ENCODE data around the gene CEP290.

CEP290 gene, protein sequence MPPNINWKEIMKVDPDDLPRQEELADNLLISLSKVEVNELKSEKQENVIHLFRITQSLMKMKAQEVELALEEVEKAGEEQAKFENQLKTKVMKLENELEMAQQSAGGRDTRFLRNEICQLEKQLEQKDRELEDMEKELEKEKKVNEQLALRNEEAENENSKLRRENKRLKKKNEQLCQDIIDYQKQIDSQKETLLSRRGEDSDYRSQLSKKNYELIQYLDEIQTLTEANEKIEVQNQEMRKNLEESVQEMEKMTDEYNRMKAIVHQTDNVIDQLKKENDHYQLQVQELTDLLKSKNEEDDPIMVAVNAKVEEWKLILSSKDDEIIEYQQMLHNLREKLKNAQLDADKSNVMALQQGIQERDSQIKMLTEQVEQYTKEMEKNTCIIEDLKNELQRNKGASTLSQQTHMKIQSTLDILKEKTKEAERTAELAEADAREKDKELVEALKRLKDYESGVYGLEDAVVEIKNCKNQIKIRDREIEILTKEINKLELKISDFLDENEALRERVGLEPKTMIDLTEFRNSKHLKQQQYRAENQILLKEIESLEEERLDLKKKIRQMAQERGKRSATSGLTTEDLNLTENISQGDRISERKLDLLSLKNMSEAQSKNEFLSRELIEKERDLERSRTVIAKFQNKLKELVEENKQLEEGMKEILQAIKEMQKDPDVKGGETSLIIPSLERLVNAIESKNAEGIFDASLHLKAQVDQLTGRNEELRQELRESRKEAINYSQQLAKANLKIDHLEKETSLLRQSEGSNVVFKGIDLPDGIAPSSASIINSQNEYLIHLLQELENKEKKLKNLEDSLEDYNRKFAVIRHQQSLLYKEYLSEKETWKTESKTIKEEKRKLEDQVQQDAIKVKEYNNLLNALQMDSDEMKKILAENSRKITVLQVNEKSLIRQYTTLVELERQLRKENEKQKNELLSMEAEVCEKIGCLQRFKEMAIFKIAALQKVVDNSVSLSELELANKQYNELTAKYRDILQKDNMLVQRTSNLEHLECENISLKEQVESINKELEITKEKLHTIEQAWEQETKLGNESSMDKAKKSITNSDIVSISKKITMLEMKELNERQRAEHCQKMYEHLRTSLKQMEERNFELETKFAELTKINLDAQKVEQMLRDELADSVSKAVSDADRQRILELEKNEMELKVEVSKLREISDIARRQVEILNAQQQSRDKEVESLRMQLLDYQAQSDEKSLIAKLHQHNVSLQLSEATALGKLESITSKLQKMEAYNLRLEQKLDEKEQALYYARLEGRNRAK (N-terminal part only)

DNA sequence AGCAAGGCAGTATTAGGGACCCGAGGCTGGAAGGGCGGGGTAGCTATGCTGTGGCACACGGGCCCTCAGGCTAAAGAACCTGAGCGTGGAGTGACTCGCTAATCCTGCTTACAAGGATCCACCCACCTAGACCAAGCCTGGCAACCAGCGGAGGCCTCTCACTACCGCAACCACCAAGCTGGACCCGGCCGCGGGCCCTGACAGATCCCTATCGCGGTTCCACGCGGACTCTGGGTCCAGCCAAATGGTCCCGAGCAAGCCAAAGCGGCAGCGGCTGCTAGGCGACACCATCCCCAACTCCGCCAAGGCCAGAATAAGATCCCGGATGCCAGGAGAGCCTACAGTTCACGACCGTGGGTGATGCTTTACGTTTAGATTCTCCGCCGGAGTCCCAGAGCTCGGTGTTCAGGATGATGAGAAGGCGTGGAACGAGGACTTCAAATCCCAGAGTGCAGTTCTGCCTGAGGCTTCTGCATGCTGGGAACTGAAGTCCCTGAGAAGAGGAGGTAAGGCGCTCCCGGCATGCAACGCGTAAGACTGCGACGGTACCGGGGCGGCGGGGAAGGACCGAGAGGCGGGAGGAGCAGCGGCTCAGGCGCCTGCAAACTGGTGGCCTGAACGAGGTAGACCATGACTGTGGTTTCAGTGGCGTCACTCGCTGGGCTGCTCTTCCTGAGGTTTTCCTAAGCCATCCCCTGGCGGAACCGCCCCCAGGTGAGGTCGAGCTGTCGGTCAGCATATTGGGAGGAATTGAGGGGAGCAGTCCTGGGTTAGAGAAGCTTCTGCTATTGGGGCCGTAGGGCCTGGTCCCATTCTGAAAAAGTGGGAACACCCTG is at the start of gene CEP290, which contains the start of gene TMTC3:
TSS of gene CEP290 (minus strand) at position 315 of the 836 bp plus-strand sequence. CDS start 781 bp downstream, outside the sequence.
TSS of gene TMTC3 (plus strand) at position 534 of the 836 bp plus-strand sequence. CDS start 6,009 bp downstream, outside the sequence.
- peak; percentile 100 for DNase-seq (ENCODE audit: low spot score)

DNA sequence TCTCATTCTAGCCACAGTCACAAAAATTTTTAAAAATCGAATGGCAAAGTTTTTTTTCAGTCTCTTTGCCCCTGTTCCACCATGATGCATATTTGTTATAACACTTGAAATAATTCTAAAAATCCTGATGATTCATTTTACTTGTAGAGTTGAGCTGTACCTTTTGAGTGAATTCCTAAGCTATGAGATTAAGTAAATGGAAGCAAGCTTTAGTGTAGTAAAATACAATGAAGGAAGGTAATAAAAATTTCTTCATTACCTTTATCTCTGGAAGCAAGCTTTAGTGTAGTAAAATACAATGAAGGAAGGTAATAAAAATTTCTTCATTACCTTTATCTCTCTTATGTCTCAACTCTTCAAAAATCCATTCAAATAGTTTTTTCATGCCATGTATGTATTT is 46.3 kb upstream of the CEP290 start:
- peak; percentile 50 for DNase-seq (ENCODE audit: low spot score)

DNA sequence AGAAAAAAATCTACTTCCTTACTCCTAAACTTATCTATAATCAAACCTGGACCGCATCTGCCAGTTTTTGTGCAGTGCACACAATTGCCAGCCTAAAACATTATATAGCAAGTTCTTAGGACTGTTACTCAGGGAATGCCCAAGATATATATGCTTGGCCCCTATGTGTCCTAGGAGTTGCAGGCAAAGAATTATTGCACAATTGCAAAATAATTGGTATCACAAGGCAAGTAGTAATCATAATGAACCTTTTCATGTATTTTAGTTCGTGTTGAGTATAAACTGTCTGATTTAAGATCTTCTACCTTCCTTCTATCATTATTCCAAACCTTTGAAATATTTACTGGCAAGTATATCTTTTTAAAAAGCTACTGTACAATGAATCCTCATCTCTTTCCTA is 45.7 kb upstream of the CEP290 start:
- DNase-seq (ENCODE audit: low spot score) = no peak

DNA sequence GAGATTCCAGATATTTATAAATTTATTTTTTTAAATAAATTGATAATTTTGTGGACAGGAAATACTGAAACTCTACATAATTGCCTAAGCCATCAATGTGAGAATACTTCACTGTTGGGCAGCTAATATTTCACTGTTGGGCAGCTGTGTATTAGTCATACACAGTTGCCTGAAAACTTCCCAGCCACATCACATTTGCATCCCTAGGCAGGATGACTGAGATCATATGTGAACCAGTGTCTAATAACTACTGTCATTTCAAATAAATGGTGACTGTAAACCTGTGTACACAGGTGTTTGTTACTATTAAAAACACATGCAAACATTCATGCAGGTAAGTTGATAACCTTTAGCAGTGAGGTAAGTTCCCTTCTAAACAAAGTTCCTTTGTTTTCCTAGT is 44.1 kb upstream of the CEP290 start:
- DNase-seq (ENCODE audit: low spot score) = peak; percentile 79

DNA sequence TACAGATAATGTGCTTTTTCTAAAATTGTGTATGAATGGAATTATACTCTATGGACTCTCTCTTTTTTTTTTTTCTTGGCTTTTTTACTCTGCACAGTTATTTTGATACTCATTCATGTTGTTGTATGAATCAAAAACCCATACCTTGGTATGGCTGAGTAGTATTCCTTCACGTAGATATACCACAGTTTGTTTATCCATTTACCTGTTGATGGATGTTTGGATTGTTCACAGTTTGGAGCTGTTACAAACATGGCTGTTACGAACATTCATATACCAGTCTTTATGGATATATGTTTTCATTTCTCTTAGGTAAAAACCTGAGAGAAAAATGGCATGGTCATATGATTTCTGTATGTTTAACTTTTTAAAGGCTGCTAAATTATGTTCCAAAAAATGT is 43.4 kb upstream of the CEP290 start:
- DNase-seq (ENCODE audit: low spot score) = no peak

DNA sequence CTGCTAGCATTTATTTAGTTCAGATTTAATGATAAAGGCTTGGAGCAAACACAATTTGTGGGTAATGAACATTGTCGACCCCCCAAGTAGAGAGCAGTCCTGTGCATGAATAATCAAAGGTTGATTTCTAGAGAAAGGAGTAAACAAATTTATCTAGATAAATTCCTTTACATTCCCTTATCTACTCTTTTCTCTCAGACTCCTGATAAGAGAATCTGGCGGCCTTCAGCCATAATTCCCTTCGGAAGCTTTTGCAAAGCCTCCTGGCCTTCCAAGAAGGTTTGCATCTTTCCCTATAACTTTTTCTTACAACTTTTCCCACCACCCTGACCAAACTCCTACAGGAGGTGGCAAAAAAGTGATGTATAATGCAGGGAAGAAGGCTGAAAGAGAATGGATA is 42.3 kb upstream of the CEP290 start:
- DNase-seq (ENCODE audit: low spot score) = no peak

DNA sequence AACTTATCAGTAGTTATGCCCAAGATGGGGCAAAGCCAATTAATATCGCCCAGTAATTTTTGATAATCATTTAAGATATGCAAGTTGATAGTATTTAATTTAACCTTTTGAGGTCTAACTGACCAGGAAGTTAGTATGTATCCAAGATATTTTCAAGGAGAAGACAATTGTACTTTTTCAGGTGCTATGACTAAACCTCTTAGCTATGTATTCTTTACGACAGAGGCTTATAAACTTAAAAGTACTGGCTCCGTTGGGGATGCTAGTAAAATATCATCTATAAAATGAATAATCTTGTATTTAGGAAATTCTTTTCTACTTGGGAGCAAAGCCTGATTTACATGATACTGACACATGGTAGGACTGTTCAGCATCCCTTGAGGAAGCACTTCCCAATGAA is 40.5 kb upstream of the CEP290 start:
- DNase-seq (ENCODE audit: low spot score) = no peak

DNA sequence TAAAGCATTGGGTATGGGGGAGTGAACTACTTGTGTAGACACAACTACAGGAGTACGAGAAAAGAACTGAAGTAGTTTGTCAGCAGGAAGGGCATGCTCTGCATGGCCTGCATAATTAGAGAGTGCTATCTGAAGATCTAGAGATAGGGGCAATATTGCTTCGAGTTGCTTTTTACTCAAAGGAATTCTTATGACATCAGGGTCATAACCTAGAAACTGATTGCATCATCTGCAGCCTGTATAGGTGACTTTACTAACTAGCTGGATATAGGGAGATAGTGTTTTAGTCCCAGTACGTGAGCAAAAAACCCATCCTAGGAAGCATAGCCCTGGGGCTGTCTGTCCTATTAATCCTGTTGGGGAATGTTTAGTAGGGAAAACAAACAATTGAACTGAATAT is 40.0 kb upstream of the CEP290 start:
- DNase-seq (ENCODE audit: low spot score) = no peak

DNA sequence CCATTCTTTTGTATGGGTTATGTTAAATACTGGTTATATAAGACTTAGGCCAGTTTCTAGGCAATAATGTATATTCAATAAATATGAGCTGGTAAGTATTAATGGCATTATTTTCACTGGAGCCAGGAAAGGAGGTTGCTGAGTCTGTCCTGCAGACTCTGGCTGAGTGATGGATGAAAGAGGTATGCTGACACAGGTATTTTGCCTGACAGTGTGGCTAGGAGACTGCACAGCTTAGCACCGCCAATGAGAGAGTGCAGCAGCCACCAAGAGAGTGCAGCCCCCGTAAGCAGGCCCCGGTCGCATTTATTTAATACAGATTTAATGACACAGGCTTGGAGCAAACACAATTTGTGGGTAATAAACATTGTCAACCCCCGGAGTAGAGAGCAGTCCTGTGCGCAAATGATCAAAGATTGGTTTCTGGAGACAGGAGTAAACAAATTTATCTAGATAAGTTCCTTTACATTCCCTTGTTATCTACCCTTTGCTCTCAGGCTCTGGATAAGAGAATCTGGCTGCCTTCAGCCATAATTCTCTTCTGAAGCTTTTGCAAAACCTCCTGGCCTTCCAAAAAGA is 37.6 kb upstream of the CEP290 start:
- DNase-seq (ENCODE audit: low spot score) = no peak

DNA sequence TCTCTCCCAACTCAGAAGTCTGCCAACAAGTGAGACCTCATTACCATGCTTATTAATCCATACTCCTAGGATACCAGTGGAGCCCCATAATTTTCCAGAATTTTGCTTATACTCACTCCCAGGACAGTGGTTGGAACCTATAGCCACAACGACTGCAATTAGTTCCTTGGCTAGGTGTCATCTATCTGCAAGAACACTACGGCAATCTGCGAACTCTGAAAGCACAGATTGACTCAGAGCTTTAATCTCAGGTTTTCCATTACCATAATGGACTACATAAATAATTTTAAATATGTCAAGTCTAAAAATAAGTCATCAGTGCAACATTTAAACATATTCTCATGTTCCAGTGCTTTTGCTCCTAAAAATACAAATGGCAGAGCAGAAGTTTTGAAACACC is 33.7 kb upstream of the CEP290 start:
- DNase-seq (ENCODE audit: low spot score) = no peak

DNA sequence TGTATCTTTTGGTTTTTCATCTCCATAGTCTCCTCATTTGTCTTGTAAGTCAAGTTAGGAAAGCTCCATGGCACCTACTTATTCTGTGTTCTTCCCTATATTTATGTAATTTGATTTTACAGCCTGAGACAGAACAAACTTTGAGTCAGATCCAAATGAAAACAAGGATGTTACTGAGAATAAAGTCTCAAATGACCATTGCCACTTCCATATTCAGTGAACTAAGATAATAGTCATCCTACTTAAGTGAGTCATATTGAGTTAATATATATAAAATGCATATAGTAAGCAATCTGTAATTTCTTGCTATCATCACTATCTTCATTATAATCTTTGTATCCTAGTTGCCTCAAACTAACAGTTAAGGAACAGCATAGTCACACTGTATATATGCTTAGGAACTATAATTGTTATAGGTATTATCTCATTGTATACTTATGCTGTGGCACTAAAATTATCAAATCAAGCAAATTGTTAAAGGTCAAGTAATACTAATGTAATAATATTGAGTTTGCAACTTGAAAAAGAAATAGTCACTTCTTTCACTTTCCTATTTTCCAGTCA is 31.0 kb upstream of the CEP290 start:
- DNase-seq (ENCODE audit: low spot score) = peak; percentile 4

DNA sequence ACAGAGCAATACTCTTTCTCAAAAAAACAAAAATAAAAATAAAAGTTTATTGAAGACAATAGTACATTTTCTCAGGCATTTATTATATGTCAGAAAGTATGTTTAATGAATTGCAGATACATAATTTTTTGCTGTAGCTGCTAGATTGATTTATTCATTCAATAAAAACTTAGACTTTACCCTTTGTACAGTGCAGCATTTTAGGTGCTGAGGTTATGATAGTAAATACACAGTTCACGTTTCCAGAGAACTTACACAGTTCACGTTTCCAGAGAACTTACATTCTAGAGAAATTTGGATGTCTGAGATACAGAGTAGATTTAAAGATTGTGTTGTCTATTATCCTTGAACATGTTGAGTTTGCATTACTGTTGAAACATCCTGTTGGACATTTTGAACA is 25.5 kb upstream of the CEP290 start:
- no peak for DNase-seq (ENCODE audit: low spot score)

DNA sequence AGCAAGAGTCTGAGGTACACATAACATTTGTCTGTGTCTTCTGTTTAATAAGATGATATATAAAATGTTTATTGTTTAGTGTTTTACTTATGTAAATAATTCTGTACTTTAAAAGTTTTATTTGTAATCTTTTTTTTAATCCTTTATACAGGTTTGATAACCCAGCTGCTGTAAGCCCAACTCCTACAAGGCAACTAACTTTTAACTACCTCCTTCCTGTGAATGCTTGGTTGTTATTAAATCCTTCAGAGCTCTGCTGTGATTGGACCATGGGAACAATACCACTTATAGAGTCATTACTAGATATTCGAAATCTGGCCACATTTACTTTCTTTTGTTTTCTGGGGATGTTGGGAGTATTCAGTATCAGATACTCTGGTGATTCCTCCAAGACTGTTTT is 24.3 kb upstream of the CEP290 start:
- no peak for DNase-seq (ENCODE audit: low spot score)

DNA sequence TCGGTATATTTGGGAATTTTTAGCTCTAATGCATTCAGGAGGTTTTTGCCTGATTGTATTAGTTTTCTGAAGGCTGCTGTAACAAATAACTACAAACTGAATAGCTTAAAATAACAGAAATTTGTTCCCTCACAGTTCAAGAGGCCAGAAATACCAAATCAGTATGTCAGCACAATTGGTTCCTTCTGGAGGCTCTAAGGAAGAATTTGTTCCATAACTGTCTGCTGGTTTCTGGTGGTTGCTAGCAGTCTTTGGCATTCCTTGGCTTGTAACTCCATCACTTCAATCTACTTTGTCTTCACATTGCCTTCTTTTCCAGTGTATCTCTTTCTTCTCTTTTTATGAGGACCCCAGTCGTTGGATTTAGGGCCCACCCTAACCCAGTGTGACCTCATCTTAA is 21.5 kb upstream of the CEP290 start:
- no peak for DNase-seq (ENCODE audit: low spot score)

DNA sequence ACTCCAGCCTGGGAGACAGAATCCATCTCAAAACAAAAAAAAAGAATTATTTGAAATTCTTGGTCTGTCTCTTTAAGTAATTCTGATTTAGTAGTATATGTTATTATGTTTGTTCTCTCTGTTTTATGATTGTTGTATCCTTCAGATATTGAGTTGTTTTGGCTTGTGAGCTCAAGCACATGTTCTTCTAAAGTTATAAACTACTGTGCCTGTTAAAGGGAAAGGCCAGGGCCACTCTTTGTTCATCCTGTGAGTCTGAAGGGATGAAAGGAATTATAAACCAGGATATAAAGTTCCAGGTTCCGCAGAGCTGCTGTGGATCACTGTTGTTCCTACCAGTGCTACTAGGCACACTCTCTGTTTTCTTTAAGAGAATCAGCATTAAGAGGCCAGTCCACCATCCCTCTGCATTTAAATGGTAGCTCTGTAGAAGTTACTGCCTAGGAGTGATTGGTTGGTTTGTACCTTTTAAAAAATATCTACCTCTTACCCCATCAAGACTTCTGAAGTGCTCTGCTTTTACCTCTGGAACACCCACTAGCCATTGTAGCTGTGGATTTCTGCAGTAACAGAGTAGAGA is 14.3 kb upstream of the CEP290 start:
- DNase-seq (ENCODE audit: low spot score) = no peak

DNA sequence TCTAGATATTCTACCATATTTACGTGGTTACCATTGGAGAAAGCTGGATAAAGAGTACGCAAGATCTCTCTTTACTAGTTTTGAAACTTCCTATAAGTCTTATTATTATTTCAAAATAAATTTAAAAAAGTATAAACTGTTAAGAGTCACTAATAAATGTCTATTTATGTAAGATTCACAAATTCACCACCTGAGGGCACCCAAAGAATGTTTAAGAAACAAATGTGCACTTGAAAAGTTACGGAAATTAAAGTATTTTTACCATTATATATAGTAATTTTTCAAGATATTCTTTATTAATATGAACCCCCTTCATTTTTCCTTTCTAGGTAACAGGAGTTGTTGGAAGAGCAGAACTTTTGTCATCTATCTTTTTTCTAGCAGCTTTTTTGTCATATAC is 12.1 kb upstream of the CEP290 start:
- peak; percentile 52 for DNase-seq (ENCODE audit: low spot score)

DNA sequence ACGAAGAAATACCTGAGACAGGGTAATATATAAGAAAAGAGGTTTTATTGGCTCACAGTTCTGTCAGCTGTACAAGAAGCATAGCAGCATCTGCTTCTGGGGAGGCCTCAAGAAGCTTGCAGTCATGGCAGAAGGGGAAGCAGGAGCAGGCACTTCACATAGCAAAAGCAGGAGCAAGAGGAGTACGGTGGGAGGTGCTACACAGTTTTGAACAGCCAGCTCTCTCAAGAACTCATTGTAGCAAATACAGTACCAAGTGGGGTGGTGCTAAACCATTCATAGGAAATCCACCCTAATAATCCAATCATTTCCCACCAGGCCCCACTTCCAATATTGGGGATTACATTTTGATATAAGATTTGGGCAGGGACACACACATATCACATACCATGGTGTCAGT is 8.2 kb upstream of the CEP290 start:
- DNase-seq (ENCODE audit: low spot score) = no peak

DNA sequence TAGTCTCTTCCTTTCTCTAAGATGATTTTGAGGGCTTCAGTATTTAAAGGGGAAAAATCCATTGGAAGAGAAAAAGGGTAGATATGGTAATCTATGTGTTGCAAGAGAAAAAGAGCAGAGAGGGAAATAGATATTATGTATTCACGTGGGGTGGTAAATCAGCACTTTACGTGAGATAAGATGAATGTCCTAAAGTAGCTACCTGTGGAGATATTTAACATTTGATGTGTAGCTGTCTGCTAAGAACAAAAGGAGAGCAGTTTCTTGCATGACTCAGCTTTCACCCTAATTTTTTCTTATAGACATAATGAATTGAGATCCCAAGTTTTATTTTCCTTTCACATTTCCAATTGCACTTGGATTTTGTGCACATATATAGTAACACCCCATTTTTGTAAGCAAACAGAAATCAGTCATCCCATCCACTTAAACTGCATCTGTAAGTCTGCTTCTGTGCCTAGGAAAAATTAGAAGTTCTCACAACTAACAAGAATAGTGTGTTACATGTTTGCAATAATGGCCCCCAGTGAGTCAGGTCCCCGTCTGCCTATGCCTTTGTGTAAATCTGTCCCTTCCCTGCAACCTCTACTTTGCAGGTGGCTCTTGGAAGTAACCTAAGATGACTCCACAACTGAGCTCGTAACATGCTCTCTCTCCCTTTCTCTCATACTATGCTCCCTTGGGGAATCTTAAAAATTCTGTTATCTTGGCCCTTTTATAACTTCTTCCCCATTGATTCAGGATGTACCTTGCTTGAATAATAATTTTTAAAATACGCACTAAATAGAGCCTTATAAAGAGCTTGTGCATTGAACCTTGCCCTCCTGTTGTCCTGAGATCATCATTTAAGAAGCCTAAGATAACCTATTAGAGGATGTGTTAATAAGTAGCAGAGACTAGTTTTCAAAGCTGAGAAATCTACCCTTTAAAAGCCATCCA is 3.9 kb upstream of the CEP290 start:
- DNase-seq (ENCODE audit: low spot score) = peak; percentile 36

Measured in kidney tubule cell (primary cell).